H1 (cell line): ENCODE measurements around the gene OAT. TPM values are rescaled to one million over a fixed set of nuclear protein-coding genes. Genes with fewer than 3 reads are reported as not detected.

Source experiments
- CTCF ChIA-PET: fragments of 300-600 bp; sonication (Branson Sonifier 250); formaldehyde crosslinking; loops from one replicate; lab custom pipeline; 2021; ENCODE audit not compliant: partially characterized antibody; lab: Charles Lee
- POLR2A ChIA-PET: fragments of 300-600 bp; sonication (Branson Sonifier 250); formaldehyde crosslinking; loops from one replicate; lab custom pipeline; 2021; ENCODE audit warnings: inconsistent platforms; ENCODE audit not compliant: partially characterized antibody; lab: Charles Lee
- DNase-seq, 2 experiments: peaks; one replicate each; pipeline versions ENCODE4 v3.0.0 to v3.0.0-alpha.2; 2010 to 2022; ENCODE audit warnings: low spot score in 2 of 2, low read depth in 1 of 2, mixed read lengths in 1 of 2
- FAIRE-seq: peaks from 2 replicates; lab custom pipeline; 2011; peaks lifted over from hg19 to GRCh38; lab: Jason Lieb, UNC
- H2AFZ ChIP-seq: 2 replicates; pipeline ENCODE4 v1.8.1; 2012; ENCODE audit warnings: low read length, inconsistent platforms
- H2AK5ac ChIP-seq: 2 replicates; pipeline ENCODE4 v1.6.1; 2013; ENCODE audit warnings: low read depth, low read length
- H2BK120ac ChIP-seq: replicated peaks from 2 replicates; pipeline ENCODE3; 2013; ENCODE audit warnings: low read depth, low read length, inconsistent platforms
- H2BK12ac ChIP-seq: 2 replicates; pipeline ENCODE4 v1.6.1; 2013; ENCODE audit warnings: low read depth, low read length
- H2BK15ac ChIP-seq: 2 replicates; pipeline ENCODE4 v1.6.1; 2013; ENCODE audit warnings: low read length
- H2BK20ac ChIP-seq: 2 replicates; pipeline ENCODE4 v1.6.1; 2013; ENCODE audit warnings: low read length
- H2BK5ac ChIP-seq: 2 replicates; pipeline ENCODE4 v1.6.1; 2013; ENCODE audit warnings: low read depth, low read length
- H3K14ac ChIP-seq: 2 replicates; pipeline ENCODE4 v1.6.1; 2013; ENCODE audit warnings: inconsistent platforms; ENCODE audit not compliant: insufficient read length
- H3K18ac ChIP-seq: 2 replicates; pipeline ENCODE4 v1.6.1; 2013; ENCODE audit warnings: low read length; ENCODE audit errors: extremely low read depth
- H3K23ac ChIP-seq: 2 replicates; pipeline ENCODE4 v1.6.1; 2013; ENCODE audit warnings: inconsistent platforms; ENCODE audit not compliant: insufficient read length
- H3K23me2 ChIP-seq: 2 replicates; pipeline ENCODE4 v1.6.1; 2013; ENCODE audit warnings: low read depth, low read length
- H3K27ac ChIP-seq: 2 replicates; pipeline ENCODE4 v1.6.1; 2011; ENCODE audit warnings: low read depth, low read length, inconsistent platforms
- H3K27me3 ChIP-seq, 4 experiments: replicated peaks in 1 of 4; 1 replicate in 1 of 4; 2 replicates in 3 of 4; pipeline versions ENCODE4 v1.6.1 to v1.8.1; 2011 to 2013; ENCODE audit warnings: low read length in 3 of 4, mild to moderate bottlenecking in 3 of 4, inconsistent platforms in 2 of 4, mixed read lengths in 2 of 4, moderate library complexity in 1 of 4; ENCODE audit not compliant: control insufficient read depth in 3 of 4, insufficient read depth in 3 of 4; ENCODE audit errors: extremely low read depth in 1 of 4
- H3K36me3 ChIP-seq, 4 experiments: 2 replicates each; pipeline versions ENCODE4 v1.6.1 to v1.8.1; 2011 to 2013; ENCODE audit warnings: mild to moderate bottlenecking in 4 of 4, low read length in 3 of 4, moderate library complexity in 2 of 4, control low read depth in 1 of 4, inconsistent platforms in 1 of 4; ENCODE audit not compliant: insufficient read depth in 4 of 4, control insufficient read depth in 2 of 4
- H3K4ac ChIP-seq: replicated peaks from 2 replicates; pipeline ENCODE3; 2013; ENCODE audit warnings: low read length, low read depth, mixed read lengths, inconsistent platforms; ENCODE audit not compliant: insufficient read length
- H3K4me1 ChIP-seq, 4 experiments: replicated peaks in 1 of 4; 1 replicate in 1 of 4; 2 replicates in 3 of 4; pipeline versions ENCODE4 v1.6.1 to v1.8.1; 2011 to 2013; ENCODE audit warnings: low read length in 3 of 4, inconsistent platforms in 2 of 4, mixed read lengths in 1 of 4; ENCODE audit not compliant: insufficient read depth in 4 of 4, control insufficient read depth in 3 of 4
- H3K4me2 ChIP-seq, 2 experiments: 2 replicates each; pipeline versions ENCODE4 v1.6.1 to v1.8.1; 2011 to 2013; ENCODE audit warnings: low read depth in 2 of 2, low read length in 2 of 2, control low read depth in 1 of 2, inconsistent platforms in 1 of 2, mild to moderate bottlenecking in 1 of 2; ENCODE audit not compliant: insufficient read depth in 1 of 2
- H3K4me3 ChIP-seq, 4 experiments: fragments of 200-600, 300-600 bp in 1 of 4; sonication (generic), shearing (Covaris generic), sonication (Bioruptor Twin) in 1 of 4; 2 replicates each; pipeline versions ENCODE4 v1.5.1 to v1.8.1; 2011 to 2016; ENCODE audit warnings: low read length in 4 of 4, low read depth in 3 of 4, control low read depth in 2 of 4, inconsistent platforms in 2 of 4, mild to moderate bottlenecking in 2 of 4, mixed read lengths in 1 of 4, moderate library complexity in 1 of 4; ENCODE audit not compliant: insufficient read depth in 2 of 4; ENCODE audit errors: extremely low read depth in 1 of 4
- H3K56ac ChIP-seq: replicated peaks from 2 replicates; pipeline ENCODE3; 2013; ENCODE audit warnings: low read depth, mild to moderate bottlenecking, mixed read lengths, low read length, inconsistent platforms; ENCODE audit not compliant: insufficient read length
- H3K79me1 ChIP-seq: 2 replicates; pipeline ENCODE4 v1.6.1; 2013; ENCODE audit warnings: low read depth, low read length, control low read depth
- H3K79me2 ChIP-seq, 2 experiments: 2 replicates each; pipeline versions ENCODE4 v1.6.1 to v1.8.1; 2012 to 2013; ENCODE audit warnings: low read length in 2 of 2, mild to moderate bottlenecking in 2 of 2, inconsistent platforms in 1 of 2; ENCODE audit not compliant: insufficient read depth in 2 of 2, control insufficient read depth in 1 of 2
- H3K9ac ChIP-seq, 4 experiments: replicated peaks in 1 of 4; 1 replicate in 1 of 4; 2 replicates in 3 of 4; pipeline versions ENCODE4 v1.6.1 to v1.8.1; 2011 to 2013; ENCODE audit warnings: low read depth in 3 of 4, low read length in 3 of 4, control low read depth in 2 of 4, mild to moderate bottlenecking in 2 of 4, moderate library complexity in 2 of 4, inconsistent platforms in 1 of 4; ENCODE audit errors: extremely low read depth in 1 of 4
- H3K9me3 ChIP-seq, 2 experiments: 2 replicates each; pipeline versions ENCODE4 v1.6.1 to v1.8.1; 2012 to 2013; ENCODE audit warnings: mild to moderate bottlenecking in 2 of 2, moderate library complexity in 2 of 2, control low read depth in 1 of 2, inconsistent platforms in 1 of 2, low read depth in 1 of 2, low read length in 1 of 2, mixed read lengths in 1 of 2; ENCODE audit not compliant: insufficient read depth in 2 of 2
- H4K20me1 ChIP-seq, 2 experiments: replicated peaks in 1 of 2; 2 replicates each; pipeline versions ENCODE3 to v1.8.1; 2011 to 2013; ENCODE audit warnings: inconsistent platforms in 2 of 2, low read length in 2 of 2, mild to moderate bottlenecking in 1 of 2; ENCODE audit not compliant: insufficient read depth in 2 of 2, control insufficient read depth in 1 of 2
- H4K5ac ChIP-seq: 2 replicates; pipeline ENCODE4 v1.6.1; 2013; ENCODE audit warnings: low read length, low read depth, mixed read lengths, inconsistent platforms; ENCODE audit not compliant: insufficient read length
- H4K8ac ChIP-seq: 2 replicates; pipeline ENCODE4 v1.8.0; 2013; ENCODE audit warnings: mild to moderate bottlenecking, moderate library complexity, low read length, inconsistent platforms; ENCODE audit not compliant: insufficient read depth; ENCODE audit errors: extremely low read depth
- H4K91ac ChIP-seq: replicated peaks from 2 replicates; pipeline ENCODE3; 2013; ENCODE audit warnings: low read length, mixed read lengths, inconsistent platforms; ENCODE audit not compliant: insufficient read length
- CTCF ChIP-seq, 3 experiments: IDR thresholded peaks; 1 replicate in 2 of 3; 2 replicates in 1 of 3; pipeline versions ENCODE4 v1.5.1 to v1.6.1; 2011; ENCODE audit warnings: low read length in 3 of 3, mild to moderate bottlenecking in 3 of 3, inconsistent platforms in 2 of 3, low read depth in 1 of 3, moderate library complexity in 1 of 3; ENCODE audit not compliant: insufficient read depth in 1 of 3; ENCODE audit errors: control extremely low read depth in 1 of 3
- MAFK ChIP-seq: IDR thresholded peaks from 2 replicates; pipeline ENCODE4 v1.6.1; 2012; ENCODE audit warnings: low read depth, mild to moderate bottlenecking, improper control_type of control experiment, low read length
- NANOG ChIP-seq: IDR thresholded peaks from 2 replicates; pipeline ENCODE4 v1.6.1; 2011; ENCODE audit warnings: low read length, low read depth, mild to moderate bottlenecking, inconsistent platforms; ENCODE audit not compliant: insufficient read depth, poor library complexity, severe bottlenecking
- whole genome bisulfite sequencing, 2 experiments: shearing (Covaris generic) in 1 of 2; methylation state at CpG; one replicate each; pipeline versions ENCODE4 v1.1.6 to v1.1.7; 2013 to 2015; ENCODE audit warnings: low lambda C conversion rate in 2 of 2, mixed read lengths in 2 of 2, inconsistent platforms in 1 of 2, low coverage in 1 of 2, missing lambda C conversion rate in 1 of 2; ENCODE audit not compliant: insufficient replicate concordance in 2 of 2, insufficient coverage in 1 of 2, insufficient read length in 1 of 2; ENCODE audit errors: extremely low coverage in 1 of 2, missing lambda C conversion rate in 1 of 2; 5-methylcytosine and 5-hydroxymethylcytosine counted together
- polyA plus RNA-seq, 7 experiments: library from polyadenylated mRNA; depleted of rRNA in 3 of 7; stranded (reverse) in 5 of 7; unstranded in 2 of 7; fragments of >200 nt in 5 of 7; fragments of 200-250 nt in 2 of 7; gene quantifications; 1 replicate in 5 of 7; 2 replicates in 1 of 7; 4 replicates in 1 of 7; pipeline versions ENCODE4 v1.2.1 to v1.2.3, GENCODE V29; 2011 to 2013; ENCODE audit warnings: missing spikeins in 2 of 7, mixed read lengths in 2 of 7
- total RNA-seq: library from RNA; stranded (reverse); fragmentation: NEBNext Ultra II Directional; extraction: Animal tissue kit (Norgen Biotek cat#: 25700); gene quantifications from 2 replicates; pipeline ENCODE4 v1.2.1, GENCODE V29; 2021

The OAT gene
- total and polyA plus RNA-seq, 2 of the 8 experiments (the other 6 are each of a cell fraction or from before 2014, with no cell fraction given): 67.8 to 121 TPM

DNA sequence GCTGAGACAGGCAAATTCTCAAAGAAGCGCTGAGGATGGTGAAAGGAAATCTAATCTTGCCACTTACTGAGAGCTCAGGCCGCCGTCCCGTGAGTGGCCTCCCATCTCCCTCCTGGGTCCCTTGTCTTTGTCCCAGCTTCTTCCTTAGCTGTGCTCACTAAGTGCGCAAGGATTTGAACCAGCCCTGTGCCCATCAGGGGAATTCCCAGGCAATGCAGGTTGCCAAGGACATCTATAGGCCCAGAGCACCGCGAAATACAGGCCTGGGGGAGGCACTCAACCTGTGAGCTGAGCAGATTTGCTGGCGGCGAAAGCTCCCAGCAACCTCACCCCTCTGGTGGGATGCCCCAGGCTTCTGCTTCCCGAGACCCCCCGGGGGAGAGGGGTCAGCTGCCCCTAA, 64.8 kb downstream of the OAT start:
- H4K20me1 ChIP-seq: no peaks in the 10 kb centered on the region
- H3K9me3 ChIP-seq: no peaks in the 10 kb centered on the region
- 92% methylated on average over 11 of the region's 11 CpGs; no CpG with 5 or more reads in 1 of the 2 experiments for WGBS, 2 experiments
- H3K23me2 ChIP-seq: no peaks in the 10 kb centered on the region
- no peak overlapping the region for H2BK120ac ChIP-seq
- H3K18ac ChIP-seq: no peak overlapping the region
- FAIRE-seq (no peak), DNase-seq (no peak)
- H3K36me3 ChIP-seq: no peaks in the 10 kb centered on the region
- no peak overlapping the region for H2BK5ac ChIP-seq
- H2BK12ac ChIP-seq: no peak overlapping the region
- no peak overlapping the region for H2BK15ac ChIP-seq
- peaks cover 0 to 4% (median 0%) of the 10 kb centered on the region in 4 experiments; a peak in 2 of 7 replicates for H3K4me1 ChIP-seq
- H3K4me3 ChIP-seq: no peak overlapping the region
- no peak overlapping the region for H2BK20ac ChIP-seq
- H3K56ac ChIP-seq: no peak overlapping the region
- H3K27me3 ChIP-seq: peaks cover 0 to 2% (median 0%) of the 10 kb centered on the region in 4 experiments; a peak in 1 of 7 replicates
- no peak overlapping the region for H3K4me2 ChIP-seq
- POLR2A ChIA-PET: interaction anchor here (0.7 to 1.7 kb wide), 3 partner anchors 11 to 65 kb away, joined by 3 to 4 read pairs (median 4); partner anchors contain the start of gene OAT
- TF ChIP-seq CTCF (IDR thresholded peaks at IDR 0.05; ENCODE audit: control extremely low read depth in 1 of 3, insufficient read depth in 1 of 3, low read depth in 1 of 3, low read length in 3 of 3) (no peak), MAFK (no peak), NANOG (no peak)
- TF ChIP-seq, all 59 proteins: peak for 0
- H3K23ac ChIP-seq: no peak overlapping the region
- H3K27ac ChIP-seq: no peak overlapping the region
- H3K9ac ChIP-seq: no peak overlapping the region
- H2AK5ac ChIP-seq: no peak overlapping the region
- H4K91ac ChIP-seq: no peak overlapping the region
- no peaks in the 10 kb centered on the region for H3K79me2 ChIP-seq
- no peak overlapping the region for H4K5ac ChIP-seq
- CTCF ChIA-PET: interaction anchor here (0.6 to 2.1 kb wide), 10 partner anchors 12 to 360 kb away, joined by 3 to 8 read pairs (median 4); no protein-coding TSS in a partner anchor
- H3K14ac ChIP-seq: no peak overlapping the region
- H3K79me1 ChIP-seq: no peaks in the 10 kb centered on the region
- no peak overlapping the region for H3K4ac ChIP-seq
- no peak overlapping the region for H4K8ac ChIP-seq
- H2AFZ ChIP-seq: no peak overlapping the region
